Neutrophil (primary cell): ENCODE measurements around the gene SHROOM2.

Experiments used
- H3K27ac ChIP-seq: fragments of 200-600 bp; sonication (generic); 2 replicates; pipeline ENCODE4 v1.5.1; 2016; ENCODE audit warnings: mild to moderate bottlenecking, moderate library complexity
- H3K27me3 ChIP-seq: fragments of 200-600 bp; sonication (generic); 2 replicates; pipeline ENCODE4 v1.6.0; 2016; ENCODE audit warnings: mild to moderate bottlenecking
- H3K36me3 ChIP-seq: fragments of 200-600 bp; sonication (generic); 2 replicates; pipeline ENCODE4 v1.5.1; 2017
- H3K4me1 ChIP-seq, 2 experiments: fragments of 200-600 bp in 1 of 2; sonication (generic) in 1 of 2; 1 replicate in 1 of 2; 2 replicates in 1 of 2; pipeline versions ENCODE4 v1.5.1 to v1.6.1; 2013 to 2016; ENCODE audit warnings: low read depth in 1 of 2, low read length in 1 of 2, mild to moderate bottlenecking in 1 of 2, moderate library complexity in 1 of 2; ENCODE audit not compliant: control insufficient read depth in 1 of 2, insufficient read depth in 1 of 2
- H3K4me3 ChIP-seq, 2 experiments: fragments of 200-600 bp in 1 of 2; sonication (generic) in 1 of 2; 1 replicate in 1 of 2; 2 replicates in 1 of 2; pipeline ENCODE4 v1.5.1; 2013 to 2016; ENCODE audit warnings: low read depth in 1 of 2, low read length in 1 of 2, mild to moderate bottlenecking in 1 of 2, moderate library complexity in 1 of 2
- H3K9me3 ChIP-seq: fragments of 200-600 bp; sonication (generic); 2 replicates; pipeline ENCODE4 v1.5.1; 2016
- TF ChIP-seq, protein P1 (sequence below): fragments of 200-600 bp; sonication (generic); IDR thresholded peaks from 2 replicates; pipeline ENCODE4 v1.5.1; 2016; ENCODE audit warnings: antibody characterized with exemption

Gene SHROOM2

DNA sequence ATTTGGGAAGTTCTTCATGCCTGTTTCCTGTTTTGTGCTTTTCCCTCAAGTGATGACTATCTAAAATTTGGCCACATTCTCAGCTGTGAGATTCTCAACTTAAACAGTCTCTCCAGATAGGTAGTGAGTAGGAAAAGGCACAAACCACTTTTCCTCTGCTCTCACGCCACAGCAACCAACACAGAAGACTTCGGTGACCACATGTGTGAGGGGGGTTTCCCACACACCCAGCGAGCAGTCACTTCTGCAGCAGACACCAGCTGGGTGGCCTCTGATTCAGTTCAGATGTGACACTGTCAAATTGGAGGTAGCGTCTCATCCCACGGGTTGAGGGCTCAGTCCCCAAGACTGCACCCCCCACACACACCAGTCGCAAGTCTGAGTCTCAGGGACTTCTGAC lies 155.9 kb downstream of the SHROOM2 start:
- Histone ChIP-seq H3K27me3 (peaks cover 11% of the 10 kb centered on the region), H3K4me1 (no peaks in the 10 kb centered on the region), H3K36me3 (no peaks in the 10 kb centered on the region), H3K4me3 (no peak overlapping the region), H3K9me3 (no peaks in the 10 kb centered on the region), H3K27ac (no peak overlapping the region)
- TF ChIP-seq, protein P1, sequence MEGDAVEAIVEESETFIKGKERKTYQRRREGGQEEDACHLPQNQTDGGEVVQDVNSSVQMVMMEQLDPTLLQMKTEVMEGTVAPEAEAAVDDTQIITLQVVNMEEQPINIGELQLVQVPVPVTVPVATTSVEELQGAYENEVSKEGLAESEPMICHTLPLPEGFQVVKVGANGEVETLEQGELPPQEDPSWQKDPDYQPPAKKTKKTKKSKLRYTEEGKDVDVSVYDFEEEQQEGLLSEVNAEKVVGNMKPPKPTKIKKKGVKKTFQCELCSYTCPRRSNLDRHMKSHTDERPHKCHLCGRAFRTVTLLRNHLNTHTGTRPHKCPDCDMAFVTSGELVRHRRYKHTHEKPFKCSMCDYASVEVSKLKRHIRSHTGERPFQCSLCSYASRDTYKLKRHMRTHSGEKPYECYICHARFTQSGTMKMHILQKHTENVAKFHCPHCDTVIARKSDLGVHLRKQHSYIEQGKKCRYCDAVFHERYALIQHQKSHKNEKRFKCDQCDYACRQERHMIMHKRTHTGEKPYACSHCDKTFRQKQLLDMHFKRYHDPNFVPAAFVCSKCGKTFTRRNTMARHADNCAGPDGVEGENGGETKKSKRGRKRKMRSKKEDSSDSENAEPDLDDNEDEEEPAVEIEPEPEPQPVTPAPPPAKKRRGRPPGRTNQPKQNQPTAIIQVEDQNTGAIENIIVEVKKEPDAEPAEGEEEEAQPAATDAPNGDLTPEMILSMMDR, result no peak

DNA sequence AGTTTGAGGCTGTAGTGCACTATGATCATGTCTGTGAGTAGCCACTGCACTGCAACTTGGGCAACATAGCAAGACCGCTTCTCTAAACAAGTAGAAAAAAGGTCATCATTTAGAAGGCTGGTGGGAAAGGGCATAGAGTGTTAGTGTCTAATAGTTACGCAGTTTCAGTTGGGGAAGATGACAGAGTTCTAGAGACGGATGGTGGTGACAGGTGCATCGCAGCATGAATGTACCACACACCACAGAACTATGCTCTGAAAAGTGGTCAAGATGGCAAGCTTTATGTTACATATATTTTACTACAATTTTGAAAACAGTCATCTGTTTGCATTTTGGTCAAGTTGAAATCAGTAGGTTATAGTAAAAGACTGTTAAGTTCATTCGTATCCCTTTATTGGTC lies 157.2 kb downstream of the SHROOM2 start:
- TF ChIP-seq, protein P1, result no peak
- no peaks in the 10 kb centered on the region for H3K9me3 ChIP-seq
- no peak overlapping the region for H3K27ac ChIP-seq
- H3K36me3 ChIP-seq, result no peaks in the 10 kb centered on the region
- no peaks in the 10 kb centered on the region for H3K4me1 ChIP-seq
- no peak overlapping the region for H3K4me3 ChIP-seq
- peaks cover 11% of the 10 kb centered on the region for H3K27me3 ChIP-seq

DNA sequence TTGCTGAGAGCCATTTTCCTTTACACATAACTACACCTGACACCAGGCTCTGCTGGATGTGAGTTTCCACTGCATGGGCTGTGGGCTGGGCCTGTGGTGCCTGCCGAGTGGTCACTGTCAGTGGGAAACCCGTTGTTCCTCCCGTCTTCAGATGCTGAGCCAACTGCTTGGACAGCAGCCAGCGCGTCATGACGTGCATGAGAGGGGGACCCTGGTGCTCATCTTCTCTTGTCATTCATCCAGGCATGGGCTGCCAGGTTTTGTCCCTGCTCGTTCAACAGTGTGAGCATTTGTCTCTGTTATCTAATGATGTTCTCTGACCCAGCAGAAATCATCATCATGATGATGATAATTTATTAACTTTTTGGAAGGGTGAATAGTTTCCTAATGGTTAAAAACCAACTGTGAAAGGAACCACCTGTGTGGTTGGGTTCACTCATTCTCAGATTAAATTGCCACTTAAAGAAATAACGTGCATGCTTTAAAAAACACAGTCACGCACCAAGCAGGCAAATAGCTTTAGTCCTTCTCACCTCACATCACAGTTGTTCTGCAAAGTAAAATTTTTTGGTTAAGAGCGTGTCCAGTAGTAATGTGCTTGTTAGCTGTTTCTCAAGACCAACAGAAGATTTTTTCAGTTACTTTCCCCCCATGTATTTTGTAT lies 161.0 kb downstream of the SHROOM2 start:
- no peak overlapping the region for H3K4me3 ChIP-seq
- no peaks in the 10 kb centered on the region for H3K9me3 ChIP-seq
- no peak overlapping the region for H3K27ac ChIP-seq
- H3K27me3 ChIP-seq, result no peaks in the 10 kb centered on the region
- H3K36me3 ChIP-seq, result no peaks in the 10 kb centered on the region
- no peaks in the 10 kb centered on the region for H3K4me1 ChIP-seq
- TF ChIP-seq, protein P1, result no peak

DNA sequence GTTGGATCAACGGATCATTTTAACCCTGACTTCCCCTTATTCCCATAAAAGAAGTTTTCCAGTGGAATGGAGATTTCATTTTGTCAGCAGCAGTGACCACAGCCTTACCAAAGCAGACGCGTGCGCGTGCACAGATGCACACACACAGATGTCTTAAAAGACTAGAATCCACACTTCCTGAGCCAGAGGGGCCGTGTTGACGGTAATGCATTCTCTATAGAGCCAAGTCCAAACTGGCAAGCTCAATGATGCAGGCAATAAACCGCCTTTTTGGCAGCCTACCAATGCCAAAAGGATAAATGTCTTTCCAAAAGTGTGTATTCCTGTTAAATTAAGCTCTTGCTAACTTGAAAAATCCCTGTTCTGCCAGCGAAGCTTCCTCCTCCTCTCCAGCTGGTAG lies 162.2 kb downstream of the SHROOM2 start:
- Histone ChIP-seq H3K4me1 (no peaks in the 10 kb centered on the region), H3K4me3 (no peak overlapping the region), H3K27ac (no peak overlapping the region), H3K27me3 (no peaks in the 10 kb centered on the region), H3K9me3 (no peaks in the 10 kb centered on the region), H3K36me3 (no peaks in the 10 kb centered on the region)
- TF ChIP-seq, protein P1, result no peak

DNA sequence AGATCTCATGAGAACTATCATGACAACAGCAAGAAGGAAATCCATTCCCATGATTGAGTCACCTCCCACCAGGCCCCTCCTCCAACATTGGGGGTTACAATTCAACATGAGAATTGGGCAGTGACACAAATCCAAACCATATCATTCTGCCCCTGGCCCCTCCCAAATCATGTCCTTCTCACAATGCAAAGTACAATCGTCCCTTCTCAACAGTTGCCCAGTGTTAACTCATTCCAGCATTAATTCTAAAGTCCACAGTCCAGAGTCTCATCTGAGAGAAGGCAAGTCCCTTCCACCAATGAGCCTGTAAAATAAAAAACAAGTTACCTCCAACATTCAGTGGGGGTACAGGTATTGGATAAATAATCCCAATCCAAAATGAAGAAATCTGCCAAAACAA lies 166.1 kb downstream of the SHROOM2 start:
- TF ChIP-seq, protein P1, result no peak
- Histone ChIP-seq H3K9me3 (no peaks in the 10 kb centered on the region), H3K27ac (no peak overlapping the region), H3K36me3 (no peaks in the 10 kb centered on the region), H3K4me1 (no peaks in the 10 kb centered on the region), H3K27me3 (no peaks in the 10 kb centered on the region), H3K4me3 (no peak overlapping the region)

DNA sequence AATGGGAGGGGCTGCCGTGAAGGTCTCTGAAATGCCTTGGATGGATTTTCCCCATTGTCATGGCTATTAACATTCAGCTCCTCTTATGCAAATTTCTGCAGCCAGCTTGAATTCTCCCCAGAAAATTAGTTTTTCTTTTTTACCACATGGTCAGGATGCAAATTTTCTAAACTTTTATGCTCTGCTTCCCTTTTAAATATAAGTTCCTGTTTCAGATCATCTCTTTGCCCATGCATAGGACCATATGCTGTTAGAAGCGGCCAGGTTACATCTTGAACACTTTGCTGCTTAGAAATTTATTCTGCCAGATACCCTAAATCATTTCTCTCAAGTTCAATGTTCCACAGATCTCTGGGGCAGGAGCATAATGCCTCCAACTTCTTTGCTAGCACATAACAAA lies 167.2 kb downstream of the SHROOM2 start:
- H3K4me1 ChIP-seq, result no peaks in the 10 kb centered on the region
- H3K27me3 ChIP-seq, result no peaks in the 10 kb centered on the region
- H3K9me3 ChIP-seq, result no peaks in the 10 kb centered on the region
- no peak overlapping the region for H3K27ac ChIP-seq
- no peak overlapping the region for H3K4me3 ChIP-seq
- H3K36me3 ChIP-seq, result no peaks in the 10 kb centered on the region
- TF ChIP-seq, protein P1, result no peak
